ENCODE data around the gene CTTN.
"Not testable (repeated sequence)": the region's sequence is repeated elsewhere in the genome, so short reads cannot be mapped to it uniquely, and the experiment has no call there.

Gene CTTN

GRCh38 chr11:70429724-70430521 is 31.6 kb downstream of the CTTN start:
- no peak for DNase-seq

- no peak for DNase-seq
These were observed 32.6 kb downstream of the CTTN start for GRCh38 chr11:70430671-70431574.

- no peak for DNase-seq
These were observed 33.3 kb downstream of the CTTN start for GRCh38 chr11:70431611-70432010.

GRCh38 chr11:70432065-70432464 is 33.7 kb downstream of the CTTN start:
- no peak for DNase-seq

GRCh38 chr11:70432580-70432979 is 34.3 kb downstream of the CTTN start:
- no peak for DNase-seq

GRCh38 chr11:70433038-70433437 is 34.7 kb downstream of the CTTN start:
- no peak for DNase-seq

- DNase-seq: no peak
These were observed 35.2 kb downstream of the CTTN start for GRCh38 chr11:70433526-70433925.

GRCh38 chr11:70433966-70434812 is 35.9 kb downstream of the CTTN start:
- no peak for DNase-seq

- DNase-seq: no peak
These were observed 36.5 kb downstream of the CTTN start for GRCh38 chr11:70434813-70435278.

- no peak for DNase-seq
These were observed 37.0 kb downstream of the CTTN start for GRCh38 chr11:70435361-70435760.

GRCh38 chr11:70435765-70436500 is 37.6 kb downstream of the CTTN start:
- no peak for DNase-seq

GRCh38 chr11:70436501-70436860 is 38.2 kb downstream of the CTTN start:
- no peak for DNase-seq

GRCh38 chr11:70437111-70437784 is 38.9 kb downstream of the CTTN start:
- DNase-seq: no peak

- no peak for DNase-seq
These were observed 41.9 kb downstream of the CTTN start for GRCh38 chr11:70440206-70440605.

- no peak for DNase-seq
These were observed 45.4 kb downstream of the CTTN start for GRCh38 chr11:70443773-70444030.

GRCh38 chr11:70445091-70445490 is 46.8 kb downstream of the CTTN start:
- no peak for DNase-seq

GRCh38 chr11:70445605-70446004 is 47.3 kb downstream of the CTTN start:
- DNase-seq: no peak

GRCh38 chr11:70448983-70449567 is 50.7 kb downstream of the CTTN start:
- DNase-seq: peak in 1 of 2 donors; percentile 7

GRCh38 chr11:70454197-70454767 is 56.0 kb downstream of the CTTN start:
- DNase-seq: no peak

- DNase-seq: not testable (repeated sequence)
These were observed 56.5 kb downstream of the CTTN start for GRCh38 chr11:70454811-70455210.

GRCh38 chr11:70455354-70455753 is 57.0 kb downstream of the CTTN start:
- DNase-seq: no peak
